GM23248 (cell line): Measurements from ENCODE around the gene TRIOBP.

Source experiments
- EZH2 ChIP-seq: fragments of 200-600 bp; sonication (generic); IDR thresholded peaks from 2 replicates; pipeline ENCODE4 v1.6.1; 2018; ENCODE audit warnings: antibody characterized with exemption, mild to moderate bottlenecking; ENCODE audit not compliant: insufficient read depth, poor library complexity, severe bottlenecking
- EZH2phosphoT487 ChIP-seq: fragments of 200-600 bp; sonication (generic); IDR thresholded peaks from 2 replicates; pipeline ENCODE4 v1.6.1; 2018; ENCODE audit warnings: antibody characterized with exemption, moderate library complexity, mild to moderate bottlenecking, low read depth; ENCODE audit not compliant: insufficient read depth

- TF ChIP-seq EZH2phosphoT487 (no peak), EZH2 (no peak)
Observed at GRCh38 chr22:37751449-37752188, 54.8 kb downstream of the TRIOBP start.
